NCI-H2081 (cell line): ENCODE measurements around the gene ZNF212.
"Not testable (repeated sequence)": the region's sequence is repeated elsewhere in the genome, so short reads cannot be mapped to it uniquely, and the experiment has no call there.

Experiments used
- DNase-seq, 2 experiments: peaks; one replicate each; lab custom pipeline; 2025; lab: John Stamatoyannopoulos, UW

Gene ZNF212

GRCh38 chr7:149218469-149219420 is 20.7 kb upstream of the ZNF212 start:
- no peak for DNase-seq

- DNase-seq, result no peak
Measured at GRCh38 chr7:149220534-149220933, 18.9 kb upstream of the ZNF212 start.

- no peak for DNase-seq
Measured at GRCh38 chr7:149223176-149223575, 16.3 kb upstream of the ZNF212 start.

- no peak for DNase-seq
Measured at GRCh38 chr7:149223761-149224160, 15.7 kb upstream of the ZNF212 start.

GRCh38 chr7:149224352-149224751 is 15.1 kb upstream of the ZNF212 start:
- no peak for DNase-seq

- no peak for DNase-seq
Measured at GRCh38 chr7:149225106-149225505, 14.3 kb upstream of the ZNF212 start.

GRCh38 chr7:149225656-149226055 is 13.8 kb upstream of the ZNF212 start:
- no peak for DNase-seq

GRCh38 chr7:149226366-149226765 is 13.1 kb upstream of the ZNF212 start:
- DNase-seq, result not testable (repeated sequence)

GRCh38 chr7:149226840-149227494 is 12.5 kb upstream of the ZNF212 start:
- DNase-seq, result no peak

- no peak for DNase-seq
Measured at GRCh38 chr7:149228831-149229471, 10.5 kb upstream of the ZNF212 start.

GRCh38 chr7:149229526-149229925 is 9.9 kb upstream of the ZNF212 start:
- peak in 1 of 2 experiments; percentile 12 for DNase-seq

GRCh38 chr7:149232362-149232761 is 7.1 kb upstream of the ZNF212 start:
- DNase-seq, result no peak

GRCh38 chr7:149233655-149234204 is 5.7 kb upstream of the ZNF212 start:
- DNase-seq, result not testable (repeated sequence)

GRCh38 chr7:149237502-149237901 is 1.9 kb upstream of the ZNF212 start:
- DNase-seq, result no peak

- no peak for DNase-seq
Measured at GRCh38 chr7:149238051-149238450, 1.4 kb upstream of the ZNF212 start.

- DNase-seq, result no peak
Measured at GRCh38 chr7:149240637-149241036, 1.2 kb downstream of the ZNF212 start.

GRCh38 chr7:149241696-149242095 is 2.2 kb downstream of the ZNF212 start:
- no peak for DNase-seq

- no peak for DNase-seq
Measured at GRCh38 chr7:149245244-149245643, 5.8 kb downstream of the ZNF212 start.

GRCh38 chr7:149245744-149246143 is 6.3 kb downstream of the ZNF212 start:
- DNase-seq, result no peak

GRCh38 chr7:149248777-149249176 is 9.3 kb downstream of the ZNF212 start:
- no peak for DNase-seq

GRCh38 chr7:149250151-149250550 is 10.7 kb downstream of the ZNF212 start:
- not testable (repeated sequence) for DNase-seq

- DNase-seq, result not testable (repeated sequence)
Measured at GRCh38 chr7:149251518-149251917, 12.1 kb downstream of the ZNF212 start.
